GM23338 (cell line): Measurements from ENCODE around the gene SCYGR2. TPM values are rescaled to one million over a fixed set of nuclear protein-coding genes. Genes with fewer than 3 reads are reported as not detected.

Experiments used
- ATAC-seq: fragments of 200-7000 bp; cut with Tn5 transposase; 3 replicates; pipeline ENCODE4 v1.9.1; 2020
- DNase-seq: peaks from one replicate; pipeline ENCODE4 v3.0.0-alpha.2; 2015; ENCODE audit warnings: low spot score
- H2AFZ ChIP-seq: fragments of 200-600 bp; sonication (generic); 2 replicates; pipeline ENCODE4 v1.8.0; 2016; ENCODE audit warnings: antibody characterized with exemption, mild to moderate bottlenecking, moderate library complexity
- H3F3A ChIP-seq: fragments of 200-600 bp; sonication (generic); replicated peaks from 2 replicates; pipeline ENCODE4 v1.8.0; 2017; ENCODE audit warnings: antibody characterized with exemption, mixed run types, low read depth
- H3K27ac ChIP-seq: fragments of 200-600 bp; sonication (generic); 2 replicates; pipeline ENCODE4 v1.6.1; 2016; ENCODE audit warnings: low read depth
- H3K27me3 ChIP-seq: fragments of 200-600 bp; sonication (generic); 2 replicates; pipeline ENCODE4 v1.8.0; 2016; ENCODE audit warnings: mild to moderate bottlenecking, mixed run types, moderate library complexity; ENCODE audit not compliant: insufficient read depth
- H3K36me3 ChIP-seq: fragments of 200-600 bp; sonication (generic); 2 replicates; pipeline ENCODE4 v1.8.0; 2016; ENCODE audit warnings: mild to moderate bottlenecking; ENCODE audit not compliant: insufficient read depth
- H3K4me1 ChIP-seq: fragments of 200-600 bp; sonication (generic); 2 replicates; pipeline ENCODE4 v1.8.0; 2016; ENCODE audit warnings: mild to moderate bottlenecking, moderate library complexity; ENCODE audit not compliant: insufficient read depth
- H3K4me2 ChIP-seq: fragments of 200-600 bp; sonication (generic); 2 replicates; pipeline ENCODE4 v1.7.1; 2017; ENCODE audit warnings: mixed run types
- H3K4me3 ChIP-seq: fragments of 200-600 bp; sonication (generic); 2 replicates; pipeline ENCODE4 v1.6.1; 2016; ENCODE audit warnings: mixed run types
- H3K79me2 ChIP-seq: fragments of 200-600 bp; sonication (generic); replicated peaks from 2 replicates; pipeline ENCODE4 v1.8.0; 2017; ENCODE audit warnings: mild to moderate bottlenecking; ENCODE audit not compliant: insufficient read depth
- H3K9me2 ChIP-seq: fragments of 200-600 bp; sonication (generic); 2 replicates; pipeline ENCODE4 v1.8.0; 2017; ENCODE audit not compliant: insufficient read depth
- H4K20me1 ChIP-seq: fragments of 200-600 bp; sonication (generic); replicated peaks from 2 replicates; pipeline ENCODE4 v1.8.0; 2017; ENCODE audit warnings: mild to moderate bottlenecking; ENCODE audit not compliant: insufficient read depth
- H3K27ac Mint-ChIP-seq: 2 replicates; pipeline ENCODE4 v1.8.0; 2020; ENCODE audit warnings: inconsistent platforms, mild to moderate bottlenecking, moderate library complexity, mixed read lengths
- H3K27me3 Mint-ChIP-seq: 3 replicates; pipeline ENCODE4 v1.8.0; 2022; ENCODE audit warnings: low read depth, mild to moderate bottlenecking, moderate library complexity, mixed read lengths, inconsistent platforms; ENCODE audit not compliant: insufficient read depth, poor library complexity
- H3K36me3 Mint-ChIP-seq: 3 replicates; pipeline ENCODE4 v1.8.0; 2021; ENCODE audit warnings: low read depth, mild to moderate bottlenecking, inconsistent platforms, moderate library complexity, mixed read lengths
- H3K4me1 Mint-ChIP-seq: 3 replicates; pipeline ENCODE4 v1.8.0; 2020; ENCODE audit warnings: mild to moderate bottlenecking, inconsistent platforms, mixed read lengths
- H3K4me3 Mint-ChIP-seq: 3 replicates; pipeline ENCODE4 v1.8.0; 2021; ENCODE audit warnings: moderate library complexity, mild to moderate bottlenecking, inconsistent platforms, mixed read lengths
- H3K9me3 Mint-ChIP-seq: 3 replicates; pipeline ENCODE4 v1.8.0; 2020; ENCODE audit warnings: moderate library complexity, mild to moderate bottlenecking, inconsistent platforms, mixed read lengths
- EZH2 ChIP-seq: fragments of 200-600 bp; sonication (generic); IDR thresholded peaks from one replicate; pipeline ENCODE4 v1.8.0; 2017; ENCODE audit warnings: antibody characterized with exemption, mild to moderate bottlenecking, low read depth; ENCODE audit not compliant: unreplicated experiment
- EZH2phosphoT487 ChIP-seq: fragments of 200-600 bp; sonication (generic); IDR thresholded peaks from one replicate; pipeline ENCODE4 v1.8.1; 2018; ENCODE audit warnings: antibody characterized with exemption; ENCODE audit not compliant: unreplicated experiment
- POLR2AphosphoS5 ChIP-seq: IDR thresholded peaks from 2 replicates; pipeline ENCODE4 v1.6.1; 2016; ENCODE audit warnings: antibody characterized with exemption, low read depth
- STAT1 ChIP-seq: IDR thresholded peaks from one replicate; pipeline ENCODE4 v1.6.1; 2016; ENCODE audit warnings: antibody characterized with exemption; ENCODE audit not compliant: unreplicated experiment
- ZNF331 ChIP-seq: fragments of 250-450 bp; sonication (Bioruptor Pico); IDR thresholded peaks from 2 replicates; pipeline ENCODE4 v1.5.0; 2020; ENCODE audit warnings: low read depth, mild to moderate bottlenecking, moderate library complexity
- polyA plus RNA-seq: library from polyadenylated mRNA; unstranded; fragments of >200 nt; fragmentation: Nextera tagmentation; extraction: Ambion mirVana; gene quantifications from 2 replicates; pipeline ENCODE4 v1.2.1, GENCODE V29; 2016
- total RNA-seq: library from RNA; depleted of rRNA; stranded (reverse); fragments of >200 nt; shearing (Covaris generic); gene quantifications from 2 replicates; pipeline ENCODE4 v1.2.3, GENCODE V29; 2014
- TF ChIP-seq, protein P1 (sequence below): fragments of 250-450 bp; sonication (Bioruptor Pico); IDR thresholded peaks from 2 replicates; pipeline ENCODE4 v1.5.0; 2020; ENCODE audit warnings: mild to moderate bottlenecking, moderate library complexity
- TF ChIP-seq, protein P2 (sequence below): IDR thresholded peaks from 2 replicates; pipeline ENCODE4 v1.6.1; 2016; ENCODE audit warnings: antibody characterized with exemption

The SCYGR2 gene
- total and polyA plus RNA-seq, 2 experiments from 2014 or later = not detected

DNA sequence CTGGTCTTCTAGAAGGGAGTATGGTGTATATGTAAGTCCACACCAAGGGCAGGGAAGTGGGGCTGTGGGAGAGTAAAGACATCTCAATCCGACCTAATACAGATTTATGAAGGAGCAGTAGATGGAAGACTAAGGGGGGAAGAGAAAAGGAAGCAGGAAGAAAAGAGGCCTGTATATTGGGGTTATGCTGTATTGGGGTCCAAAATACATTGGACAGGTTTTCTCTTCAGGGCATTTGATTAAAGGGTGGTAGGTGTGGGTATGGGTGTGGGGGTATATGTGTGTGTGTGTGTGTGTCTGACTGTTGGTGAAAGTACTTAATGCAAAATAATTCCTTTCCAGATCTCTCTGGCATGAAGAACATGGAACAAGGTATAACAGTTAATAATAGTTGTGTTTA, 33.6 kb upstream of the SCYGR2 start (continued):
- TF ChIP-seq, protein P1, sequence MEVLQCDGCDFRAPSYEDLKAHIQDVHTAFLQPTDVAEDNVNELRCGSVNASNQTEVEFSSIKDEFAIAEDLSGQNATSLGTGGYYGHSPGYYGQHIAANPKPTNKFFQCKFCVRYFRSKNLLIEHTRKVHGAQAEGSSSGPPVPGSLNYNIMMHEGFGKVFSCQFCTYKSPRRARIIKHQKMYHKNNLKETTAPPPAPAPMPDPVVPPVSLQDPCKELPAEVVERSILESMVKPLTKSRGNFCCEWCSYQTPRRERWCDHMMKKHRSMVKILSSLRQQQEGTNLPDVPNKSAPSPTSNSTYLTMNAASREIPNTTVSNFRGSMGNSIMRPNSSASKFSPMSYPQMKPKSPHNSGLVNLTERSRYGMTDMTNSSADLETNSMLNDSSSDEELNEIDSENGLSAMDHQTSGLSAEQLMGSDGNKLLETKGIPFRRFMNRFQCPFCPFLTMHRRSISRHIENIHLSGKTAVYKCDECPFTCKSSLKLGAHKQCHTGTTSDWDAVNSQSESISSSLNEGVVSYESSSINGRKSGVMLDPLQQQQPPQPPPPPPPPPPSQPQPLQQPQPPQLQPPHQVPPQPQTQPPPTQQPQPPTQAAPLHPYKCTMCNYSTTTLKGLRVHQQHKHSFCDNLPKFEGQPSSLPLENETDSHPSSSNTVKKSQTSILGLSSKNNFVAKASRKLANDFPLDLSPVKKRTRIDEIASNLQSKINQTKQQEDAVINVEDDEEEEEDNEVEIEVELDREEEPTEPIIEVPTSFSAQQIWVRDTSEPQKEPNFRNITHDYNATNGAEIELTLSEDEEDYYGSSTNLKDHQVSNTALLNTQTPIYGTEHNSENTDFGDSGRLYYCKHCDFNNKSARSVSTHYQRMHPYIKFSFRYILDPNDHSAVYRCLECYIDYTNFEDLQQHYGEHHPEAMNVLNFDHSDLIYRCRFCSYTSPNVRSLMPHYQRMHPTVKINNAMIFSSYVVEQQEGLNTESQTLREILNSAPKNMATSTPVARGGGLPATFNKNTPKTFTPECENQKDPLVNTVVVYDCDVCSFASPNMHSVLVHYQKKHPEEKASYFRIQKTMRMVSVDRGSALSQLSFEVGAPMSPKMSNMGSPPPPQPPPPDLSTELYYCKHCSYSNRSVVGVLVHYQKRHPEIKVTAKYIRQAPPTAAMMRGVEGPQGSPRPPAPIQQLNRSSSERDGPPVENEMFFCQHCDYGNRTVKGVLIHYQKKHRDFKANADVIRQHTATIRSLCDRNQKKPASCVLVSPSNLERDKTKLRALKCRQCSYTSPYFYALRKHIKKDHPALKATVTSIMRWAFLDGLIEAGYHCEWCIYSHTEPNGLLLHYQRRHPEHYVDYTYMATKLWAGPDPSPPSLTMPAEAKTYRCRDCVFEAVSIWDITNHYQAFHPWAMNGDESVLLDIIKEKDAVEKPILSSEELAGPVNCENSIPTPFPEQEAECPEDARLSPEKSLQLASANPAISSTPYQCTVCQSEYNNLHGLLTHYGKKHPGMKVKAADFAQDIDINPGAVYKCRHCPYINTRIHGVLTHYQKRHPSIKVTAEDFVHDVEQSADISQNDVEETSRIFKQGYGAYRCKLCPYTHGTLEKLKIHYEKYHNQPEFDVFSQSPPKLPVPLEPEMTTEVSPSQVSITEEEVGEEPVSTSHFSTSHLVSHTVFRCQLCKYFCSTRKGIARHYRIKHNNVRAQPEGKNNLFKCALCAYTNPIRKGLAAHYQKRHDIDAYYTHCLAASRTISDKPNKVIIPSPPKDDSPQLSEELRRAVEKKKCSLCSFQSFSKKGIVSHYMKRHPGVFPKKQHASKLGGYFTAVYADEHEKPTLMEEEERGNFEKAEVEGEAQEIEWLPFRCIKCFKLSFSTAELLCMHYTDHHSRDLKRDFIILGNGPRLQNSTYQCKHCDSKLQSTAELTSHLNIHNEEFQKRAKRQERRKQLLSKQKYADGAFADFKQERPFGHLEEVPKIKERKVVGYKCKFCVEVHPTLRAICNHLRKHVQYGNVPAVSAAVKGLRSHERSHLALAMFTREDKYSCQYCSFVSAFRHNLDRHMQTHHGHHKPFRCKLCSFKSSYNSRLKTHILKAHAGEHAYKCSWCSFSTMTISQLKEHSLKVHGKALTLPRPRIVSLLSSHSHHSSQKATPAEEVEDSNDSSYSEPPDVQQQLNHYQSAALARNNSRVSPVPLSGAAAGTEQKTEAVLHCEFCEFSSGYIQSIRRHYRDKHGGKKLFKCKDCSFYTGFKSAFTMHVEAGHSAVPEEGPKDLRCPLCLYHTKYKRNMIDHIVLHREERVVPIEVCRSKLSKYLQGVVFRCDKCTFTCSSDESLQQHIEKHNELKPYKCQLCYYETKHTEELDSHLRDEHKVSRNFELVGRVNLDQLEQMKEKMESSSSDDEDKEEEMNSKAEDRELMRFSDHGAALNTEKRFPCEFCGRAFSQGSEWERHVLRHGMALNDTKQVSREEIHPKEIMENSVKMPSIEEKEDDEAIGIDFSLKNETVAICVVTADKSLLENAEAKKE (CRISPR knock-in tag) = no peak
- no peak for TF ChIP-seq POLR2AphosphoS5
- no peak for TF ChIP-seq EZH2phosphoT487
- no peak for TF ChIP-seq STAT1

DNA sequence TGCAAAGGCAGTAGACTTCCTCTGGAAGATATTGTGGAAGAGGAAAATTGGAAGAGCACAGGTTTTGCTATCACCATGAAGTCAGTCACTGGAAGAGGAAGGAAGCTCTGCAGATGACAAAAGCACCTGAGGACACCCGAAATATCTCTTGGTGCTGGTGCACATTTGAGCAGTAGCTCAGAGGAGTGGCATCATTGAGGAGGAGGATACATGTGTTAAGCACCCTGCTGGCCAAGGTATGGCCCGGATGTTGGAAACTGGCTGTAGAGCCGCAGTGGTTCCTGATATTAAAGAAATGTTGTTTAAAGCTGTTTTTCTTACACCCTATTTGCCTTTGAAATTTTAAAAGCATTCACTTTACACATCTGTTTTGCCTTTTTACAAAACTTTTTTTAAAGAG, 32.7 kb upstream of the SCYGR2 start:
- Histone ChIP-seq H2AFZ (no peak overlapping the region), H4K20me1 (no peaks in the 10 kb centered on the region), H3F3A (no peaks in the 10 kb centered on the region), H3K4me2 (no peak overlapping the region), H3K4me3 (no peak overlapping the region), H3K36me3 (no peaks in the 10 kb centered on the region), H3K27ac (no peak overlapping the region), H3K9me2 (no peaks in the 10 kb centered on the region), H3K27me3 (no peaks in the 10 kb centered on the region), H3K79me2 (no peaks in the 10 kb centered on the region), H3K4me1 (peaks cover 12% of the 10 kb centered on the region; the same call in 1 of the 2 replicates)
- Mint-ChIP-seq H3K4me1 (peaks cover 19% of the 10 kb centered on the region; the same call in 2 of the 3 replicates), H3K4me3 (no peak overlapping the region), H3K27me3 (no peaks in the 10 kb centered on the region), H3K9me3 (no peaks in the 10 kb centered on the region), H3K36me3 (no peaks in the 10 kb centered on the region), H3K27ac (no peak overlapping the region; the same call in 1 of the 2 replicates)
- peak; percentile 61 for ATAC-seq
- DNase-seq = peak; percentile 31
- TF ChIP-seq EZH2 (no peak), STAT1 (no peak), ZNF331 (no peak), POLR2AphosphoS5 (no peak), EZH2phosphoT487 (no peak)
- TF ChIP-seq, protein P2, sequence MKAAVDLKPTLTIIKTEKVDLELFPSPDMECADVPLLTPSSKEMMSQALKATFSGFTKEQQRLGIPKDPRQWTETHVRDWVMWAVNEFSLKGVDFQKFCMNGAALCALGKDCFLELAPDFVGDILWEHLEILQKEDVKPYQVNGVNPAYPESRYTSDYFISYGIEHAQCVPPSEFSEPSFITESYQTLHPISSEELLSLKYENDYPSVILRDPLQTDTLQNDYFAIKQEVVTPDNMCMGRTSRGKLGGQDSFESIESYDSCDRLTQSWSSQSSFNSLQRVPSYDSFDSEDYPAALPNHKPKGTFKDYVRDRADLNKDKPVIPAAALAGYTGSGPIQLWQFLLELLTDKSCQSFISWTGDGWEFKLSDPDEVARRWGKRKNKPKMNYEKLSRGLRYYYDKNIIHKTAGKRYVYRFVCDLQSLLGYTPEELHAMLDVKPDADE = no peak
- TF ChIP-seq, protein P1 (CRISPR knock-in tag) = no peak
